GM19452 (cell line): ENCODE measurements around the gene ENPP4.
"Not testable (repeated sequence)": the region's sequence is repeated elsewhere in the genome, so short reads cannot be mapped to it uniquely, and the experiment has no call there.

Source experiments
- ATAC-seq: cut with Tn5 transposase; IDR thresholded peaks from one replicate; pipeline ENCODE4 v1.9.1; 2021; ENCODE audit not compliant: unreplicated experiment

Gene ENPP4

GRCh38 chr6:46130666-46131065 is 877 bp downstream of the ENPP4 start:
- ATAC-seq, result no peak

- not testable (repeated sequence) for ATAC-seq
These were observed 1.5 kb downstream of the ENPP4 start for GRCh38 chr6:46131291-46131690.

GRCh38 chr6:46134216-46134615 is 4.4 kb downstream of the ENPP4 start:
- ATAC-seq, result no peak

- no peak for ATAC-seq
These were observed 5.4 kb downstream of the ENPP4 start for GRCh38 chr6:46135176-46135575.

- no peak for ATAC-seq
These were observed 7.0 kb downstream of the ENPP4 start for GRCh38 chr6:46136831-46137230.

GRCh38 chr6:46137387-46137786 is 7.6 kb downstream of the ENPP4 start:
- no peak for ATAC-seq

- peak; percentile 87 for ATAC-seq
These were observed 8.5 kb downstream of the ENPP4 start for GRCh38 chr6:46138281-46138680.

GRCh38 chr6:46144270-46144669 is 14.5 kb downstream of the ENPP4 start:
- no peak for ATAC-seq

- ATAC-seq, result not testable (repeated sequence)
These were observed 19.3 kb downstream of the ENPP4 start for GRCh38 chr6:46149066-46149465.

- no peak for ATAC-seq
These were observed 26.9 kb downstream of the ENPP4 start for GRCh38 chr6:46156701-46157100.

GRCh38 chr6:46159229-46159628 is 29.4 kb downstream of the ENPP4 start:
- ATAC-seq, result no peak

GRCh38 chr6:46160102-46160501 is 30.3 kb downstream of the ENPP4 start:
- no peak for ATAC-seq

GRCh38 chr6:46170357-46171289 is 40.8 kb downstream of the ENPP4 start, which contains the start of gene ENPP5:
Gene ENPP5, minus strand, starts transcription at chr6:46170980. Its CDS starts 2,718 bp downstream, at chr6:46168262.
- ATAC-seq, result peak; percentile 78

GRCh38 chr6:46172176-46172575 is 42.4 kb downstream of the ENPP4 start:
- ATAC-seq, result no peak

- no peak for ATAC-seq
These were observed 45.1 kb downstream of the ENPP4 start for GRCh38 chr6:46174904-46175303.

- ATAC-seq, result peak; percentile 79
These were observed 45.7 kb downstream of the ENPP4 start for GRCh38 chr6:46175446-46175845.

- no peak for ATAC-seq
These were observed 46.2 kb downstream of the ENPP4 start for GRCh38 chr6:46175976-46176375.

- ATAC-seq, result no peak
These were observed 54.3 kb downstream of the ENPP4 start for GRCh38 chr6:46184114-46184513.

- no peak for ATAC-seq
These were observed 56.8 kb downstream of the ENPP4 start for GRCh38 chr6:46186583-46186982.

- ATAC-seq, result no peak
These were observed 59.9 kb downstream of the ENPP4 start for GRCh38 chr6:46189726-46190125.

GRCh38 chr6:46190889-46191288 is 61.1 kb downstream of the ENPP4 start:
- ATAC-seq, result no peak

- no peak for ATAC-seq
These were observed 62.2 kb downstream of the ENPP4 start for GRCh38 chr6:46191961-46192360.
